SKM-1 treated with dmso at 0.1 percent for 144 hours (cell line): Measurements from ENCODE around the gene UTP25.

Experiments used
- DNase-seq: peaks from one replicate; lab custom pipeline; 2025; ENCODE audit not compliant: unreplicated experiment; lab: John Stamatoyannopoulos, UW

Gene UTP25

GRCh38 chr1:209805341-209805781, 22.4 kb upstream of the UTP25 start:
- no peak for DNase-seq

GRCh38 chr1:209805875-209806760, 21.7 kb upstream of the UTP25 start, which contains the start of gene IRF6:
IRF6 (minus strand) TSS chr1:209806142; CDS start chr1:209801413, 4,729 bp downstream.
- no peak for DNase-seq

- DNase-seq, result no peak
Observed at GRCh38 chr1:209807509-209807908, 20.3 kb upstream of the UTP25 start.

- no peak for DNase-seq
Observed at GRCh38 chr1:209808059-209808581, 19.7 kb upstream of the UTP25 start.

- DNase-seq, result no peak
Observed at GRCh38 chr1:209809611-209810010, 18.2 kb upstream of the UTP25 start.

GRCh38 chr1:209810783-209811182, 17.0 kb upstream of the UTP25 start:
- no peak for DNase-seq

GRCh38 chr1:209813902-209814301, 13.9 kb upstream of the UTP25 start:
- DNase-seq, result no peak

- no peak for DNase-seq
Observed at GRCh38 chr1:209815490-209815889, 12.3 kb upstream of the UTP25 start.

- no peak for DNase-seq
Observed at GRCh38 chr1:209815931-209816341, 11.8 kb upstream of the UTP25 start.

GRCh38 chr1:209816923-209817322, 10.8 kb upstream of the UTP25 start:
- no peak for DNase-seq

- no peak for DNase-seq
Observed at GRCh38 chr1:209817691-209818090, 10.1 kb upstream of the UTP25 start.

- DNase-seq, result no peak
Observed at GRCh38 chr1:209819058-209819457, 8.7 kb upstream of the UTP25 start.

GRCh38 chr1:209820986-209821385, 6.8 kb upstream of the UTP25 start:
- DNase-seq, result no peak

GRCh38 chr1:209822706-209823105, 5.1 kb upstream of the UTP25 start:
- no peak for DNase-seq

GRCh38 chr1:209823143-209824041, 4.4 kb upstream of the UTP25 start:
- DNase-seq, result peak; percentile 74

- DNase-seq, result no peak
Observed at GRCh38 chr1:209825591-209826434, 2.0 kb upstream of the UTP25 start.

GRCh38 chr1:209829716-209830115, 1.9 kb downstream of the UTP25 start:
- DNase-seq, result no peak

GRCh38 chr1:209830722-209831121, 3.0 kb downstream of the UTP25 start:
- DNase-seq, result no peak

- no peak for DNase-seq
Observed at GRCh38 chr1:209831615-209832014, 3.8 kb downstream of the UTP25 start.

GRCh38 chr1:209835782-209836298, 8.1 kb downstream of the UTP25 start:
- DNase-seq, result no peak
